Measurements from ENCODE around the gene SEL1L2. TPM values are rescaled to one million over a fixed set of nuclear protein-coding genes. Genes with fewer than 3 reads are reported as not detected.

The SEL1L2 gene
- total and polyA plus RNA-seq, 4 donors: not detected

DNA sequence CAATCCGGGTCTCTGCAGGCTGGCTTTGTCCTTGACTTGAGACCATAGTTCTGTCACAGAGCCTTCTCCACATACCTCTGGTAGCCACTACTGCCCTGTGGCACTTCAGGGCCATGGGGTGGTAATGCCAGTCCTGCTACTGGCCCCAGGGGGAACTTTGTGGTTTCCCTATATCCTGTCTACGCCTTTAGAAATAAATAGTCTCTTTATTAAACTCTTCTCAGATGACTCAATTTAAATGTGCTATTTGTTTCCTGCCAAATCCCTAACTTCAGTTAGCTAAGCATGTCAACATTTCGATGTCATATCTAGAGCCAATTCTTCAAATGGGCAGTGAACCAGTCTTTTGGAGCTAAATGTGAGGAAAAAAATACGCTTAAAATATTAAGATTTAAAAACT, 60.1 kb downstream of the SEL1L2 start:
- H3K36me3 ChIP-seq (ENCODE audit: control insufficient read depth in 4 of 4, insufficient read depth in 4 of 4, low read length in 4 of 4): no peaks in the 10 kb centered on the region
- DNase-seq (no peak), ATAC-seq (ENCODE audit: insufficient read depth, low FRiP score) (no peak)
- peaks cover 0 to 3% (median 0%) of the 10 kb centered on the region in 4 donors for H3K9me3 ChIP-seq (ENCODE audit: control insufficient read depth in 4 of 4, insufficient read depth in 3 of 4, low read length in 3 of 4)
- peaks cover 0 to 1% (median 0%) of the 10 kb centered on the region in 5 donors for H3K4me1 ChIP-seq (ENCODE audit: control insufficient read depth in 5 of 5, insufficient read depth in 5 of 5, low read length in 5 of 5)
- WGBS, 2 donors: 48 to 50% methylated on average over 4 of the region's 4 CpGs
- no peak overlapping the region for H3K4me3 ChIP-seq
- TF ChIP-seq CTCF (IDR thresholded peaks at IDR 0.05; ENCODE audit: control extremely low read depth, extremely low read depth): no peak
- no peaks in the 10 kb centered on the region for H3K27me3 ChIP-seq (ENCODE audit: control insufficient read depth in 3 of 3, insufficient read depth in 3 of 3, low read length in 2 of 3)
- H3K27ac ChIP-seq (ENCODE audit: low read depth in 1 of 2, low read length in 1 of 2): no peak overlapping the region
- no peak overlapping the region for H3K9ac ChIP-seq (ENCODE audit: insufficient read depth in 1 of 2, low read length in 2 of 2)

GRCh38 chr20:13929836-13930235, 60.6 kb downstream of the SEL1L2 start:
- Histone ChIP-seq H3K27ac (ENCODE audit: low read depth in 1 of 2, low read length in 1 of 2) (no peak overlapping the region), H3K27me3 (ENCODE audit: control insufficient read depth in 3 of 3, insufficient read depth in 3 of 3, low read length in 2 of 3) (no peaks in the 10 kb centered on the region), H3K36me3 (ENCODE audit: control insufficient read depth in 4 of 4, insufficient read depth in 4 of 4, low read length in 4 of 4) (no peaks in the 10 kb centered on the region), H3K4me3 (no peak overlapping the region), H3K9ac (ENCODE audit: insufficient read depth in 1 of 2, low read length in 2 of 2) (no peak overlapping the region), H3K9me3 (ENCODE audit: control insufficient read depth in 4 of 4, insufficient read depth in 3 of 4, low read length in 3 of 4) (peaks cover 0 to 3% (median 0%) of the 10 kb centered on the region in 4 donors), H3K4me1 (ENCODE audit: control insufficient read depth in 5 of 5, insufficient read depth in 5 of 5, low read length in 5 of 5) (peaks cover 0 to 1% (median 0%) of the 10 kb centered on the region in 5 donors)
- TF ChIP-seq CTCF (IDR thresholded peaks at IDR 0.05; ENCODE audit: control extremely low read depth, extremely low read depth): no peak
- ATAC-seq (ENCODE audit: insufficient read depth, low FRiP score) (no peak), DNase-seq (no peak)
- WGBS, 2 donors: 96 to 97% methylated on average over 6 of the region's 6 CpGs

- Histone ChIP-seq H3K36me3 (ENCODE audit: control insufficient read depth in 4 of 4, insufficient read depth in 4 of 4, low read length in 4 of 4) (no peaks in the 10 kb centered on the region), H3K27ac (ENCODE audit: low read depth in 1 of 2, low read length in 1 of 2) (no peak overlapping the region), H3K27me3 (ENCODE audit: control insufficient read depth in 3 of 3, insufficient read depth in 3 of 3, low read length in 2 of 3) (no peaks in the 10 kb centered on the region), H3K9me3 (ENCODE audit: control insufficient read depth in 4 of 4, insufficient read depth in 3 of 4, low read length in 3 of 4) (peaks cover 0 to 3% (median 0%) of the 10 kb centered on the region in 4 donors), H3K4me1 (ENCODE audit: control insufficient read depth in 5 of 5, insufficient read depth in 5 of 5, low read length in 5 of 5) (peaks cover 0 to 1% (median 0%) of the 10 kb centered on the region in 5 donors), H3K9ac (ENCODE audit: insufficient read depth in 1 of 2, low read length in 2 of 2) (no peak overlapping the region), H3K4me3 (no peak overlapping the region)
- TF ChIP-seq CTCF (IDR thresholded peaks at IDR 0.05; ENCODE audit: control extremely low read depth, extremely low read depth): no peak
- DNase-seq (peak in 1 of 3 donors; percentile 6), ATAC-seq (ENCODE audit: insufficient read depth, low FRiP score) (no peak)
- 81 to 87% methylated on average over 5 of the region's 5 CpGs for WGBS, 2 donors
These were observed 61.5 kb downstream of the SEL1L2 start for GRCh38 chr20:13928901-13929300.

GRCh38 chr20:13927171-13927570, 63.2 kb downstream of the SEL1L2 start:
- Histone ChIP-seq H3K36me3 (ENCODE audit: control insufficient read depth in 4 of 4, insufficient read depth in 4 of 4, low read length in 4 of 4) (no peaks in the 10 kb centered on the region), H3K27me3 (ENCODE audit: control insufficient read depth in 3 of 3, insufficient read depth in 3 of 3, low read length in 2 of 3) (no peaks in the 10 kb centered on the region), H3K4me1 (ENCODE audit: control insufficient read depth in 5 of 5, insufficient read depth in 5 of 5, low read length in 5 of 5) (peaks cover 0 to 1% (median 0%) of the 10 kb centered on the region in 5 donors), H3K27ac (ENCODE audit: low read depth in 1 of 2, low read length in 1 of 2) (no peak overlapping the region), H3K9me3 (ENCODE audit: control insufficient read depth in 4 of 4, insufficient read depth in 3 of 4, low read length in 3 of 4) (peaks cover 0 to 3% (median 0%) of the 10 kb centered on the region in 4 donors), H3K9ac (ENCODE audit: insufficient read depth in 1 of 2, low read length in 2 of 2) (no peak overlapping the region), H3K4me3 (no peak overlapping the region)
- TF ChIP-seq CTCF (IDR thresholded peaks at IDR 0.05; ENCODE audit: control extremely low read depth, extremely low read depth): no peak
- WGBS, 2 donors: 58 to 72% methylated on average over 2 of the region's 2 CpGs
- DNase-seq: no peak
- ATAC-seq (ENCODE audit: insufficient read depth, low FRiP score): no peak
